NCI-H2227 (cell line): ENCODE data around the gene TNRC6A.
A peak's percentile ranks its signal among the peaks of the same experiment; 100 is the strongest.
"Not testable (repeated sequence)": the region's sequence is repeated elsewhere in the genome, so short reads cannot be mapped to it uniquely, and the experiment has no call there.

Experiments used
- DNase-seq: peaks from one replicate; lab custom pipeline; 2025; ENCODE audit not compliant: unreplicated experiment; lab: John Stamatoyannopoulos, UW

Gene TNRC6A

GRCh38 chr16:24841291-24841690, 111.8 kb downstream of the TNRC6A start:
- no peak for DNase-seq

GRCh38 chr16:24844101-24845030, 114.9 kb downstream of the TNRC6A start:
- DNase-seq = no peak

DNA sequence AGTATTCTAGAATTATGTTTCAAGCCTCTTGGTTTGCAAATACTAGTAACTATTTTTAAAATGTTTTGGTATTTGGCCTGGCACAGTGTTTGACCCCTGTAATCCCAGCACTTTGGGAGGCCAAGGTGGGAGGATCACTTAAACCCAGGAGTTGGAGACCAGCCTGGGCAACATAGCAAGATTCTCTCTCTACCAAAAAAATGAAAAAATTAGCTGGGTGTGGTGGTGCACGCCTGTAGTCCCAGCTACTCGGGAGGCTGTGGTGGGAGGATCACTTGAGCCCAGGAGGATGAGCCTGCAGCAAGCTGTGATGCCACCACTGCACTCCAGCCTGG, 115.5 kb downstream of the TNRC6A start:
- DNase-seq = not testable (repeated sequence)

DNA sequence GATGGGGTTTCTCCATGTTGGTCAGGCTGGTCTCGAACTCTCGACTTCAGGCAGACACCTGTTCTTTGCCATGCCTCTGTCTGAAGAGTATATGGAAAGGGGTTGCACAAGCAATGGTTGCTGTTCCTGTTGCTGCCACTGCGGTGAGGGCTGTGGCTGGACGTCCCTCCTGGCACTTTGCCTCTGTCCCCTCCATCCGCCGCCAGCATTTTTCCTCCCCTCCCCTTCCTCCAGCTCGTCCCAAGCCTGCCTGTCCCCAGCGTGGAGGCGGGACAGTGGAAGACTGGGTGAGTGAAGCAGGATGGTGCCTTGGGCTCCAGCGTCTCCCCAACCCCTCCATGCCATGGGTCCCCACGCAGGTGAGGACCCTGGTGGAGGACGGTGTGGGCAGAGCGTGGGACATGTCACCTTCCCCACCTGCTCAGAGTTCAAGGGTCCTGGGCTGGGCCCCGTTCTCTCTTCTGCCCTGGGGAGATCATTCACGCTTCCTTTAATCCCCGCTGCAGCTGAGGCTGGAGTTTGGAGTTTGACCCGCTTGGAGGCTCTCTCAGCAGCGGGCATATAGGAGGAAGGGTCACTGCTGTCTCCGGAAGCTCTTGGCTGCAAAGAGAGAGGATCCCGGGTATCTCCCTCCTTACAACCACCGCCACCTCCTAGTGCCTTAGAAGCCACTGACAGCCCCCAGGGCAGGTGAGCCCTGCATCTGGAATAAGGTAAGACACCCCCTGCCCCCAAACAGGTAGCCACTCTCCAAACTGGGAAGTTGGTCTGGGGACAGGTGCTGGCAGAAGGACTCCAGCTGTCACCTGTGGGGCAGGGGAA, 116.5 kb downstream of the TNRC6A start, which contains the start of gene SLC5A11:
Gene SLC5A11, plus strand, starts transcription at position 238 of the 822 bp plus-strand sequence. CDS start 12,681 bp downstream, outside the sequence.
- no peak for DNase-seq

DNA sequence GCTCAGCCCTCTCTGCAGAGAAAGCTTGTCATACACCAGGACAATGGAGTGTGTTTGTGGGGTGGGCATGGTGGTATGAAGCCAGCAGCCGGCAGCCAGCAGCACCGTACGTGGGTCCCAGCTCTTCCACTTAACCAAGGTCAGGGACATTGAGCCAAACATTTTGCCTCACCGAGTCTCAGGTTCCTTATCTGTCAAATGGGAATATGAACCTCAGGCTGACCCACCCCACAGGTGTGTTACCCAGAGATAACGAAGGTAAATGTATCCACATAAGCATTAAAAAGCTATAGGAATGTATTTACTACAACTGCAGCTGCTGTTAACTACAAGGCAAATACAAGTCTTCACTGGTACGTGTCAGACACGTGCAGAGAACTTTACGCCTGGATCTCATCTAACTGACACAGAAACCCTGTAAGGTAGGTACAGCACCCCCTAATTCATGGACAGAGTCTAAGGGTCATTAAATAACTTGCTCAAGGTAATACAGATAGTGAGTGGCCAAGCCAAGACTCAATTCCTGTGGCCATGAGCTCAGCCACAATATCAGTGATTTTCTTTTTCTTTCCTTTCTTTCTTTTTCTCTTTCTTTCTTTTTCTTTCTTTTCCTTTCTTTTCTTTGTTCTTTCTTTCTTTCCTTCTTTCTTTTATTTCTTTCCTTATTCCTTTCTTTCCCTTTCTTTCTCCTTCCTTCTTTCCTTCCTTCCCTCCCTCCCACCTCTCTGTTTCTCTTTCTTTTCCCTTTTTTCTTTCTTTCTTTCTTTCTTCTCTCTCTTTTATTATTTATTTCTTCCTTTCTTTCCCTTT, 117.3 kb downstream of the TNRC6A start:
- no peak for DNase-seq

DNA sequence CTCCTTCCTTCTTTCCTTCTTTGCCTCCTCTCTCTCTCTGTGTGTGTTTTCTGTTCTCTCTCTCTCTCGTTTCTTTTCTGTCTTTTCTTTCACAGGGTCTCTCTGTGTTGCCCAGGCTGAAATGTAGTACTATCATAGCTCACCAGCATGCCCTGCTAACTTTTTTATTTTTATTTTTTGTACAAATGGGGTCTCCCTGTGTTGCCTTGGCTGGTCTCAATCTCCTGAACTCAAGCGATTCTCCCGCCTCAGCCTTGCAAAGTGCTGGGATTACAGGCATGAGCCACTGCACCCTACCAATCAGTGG, 117.9 kb downstream of the TNRC6A start:
- no peak for DNase-seq

- DNase-seq = no peak
Measured at GRCh38 chr16:24848065-24848464, 118.6 kb downstream of the TNRC6A start.

DNA sequence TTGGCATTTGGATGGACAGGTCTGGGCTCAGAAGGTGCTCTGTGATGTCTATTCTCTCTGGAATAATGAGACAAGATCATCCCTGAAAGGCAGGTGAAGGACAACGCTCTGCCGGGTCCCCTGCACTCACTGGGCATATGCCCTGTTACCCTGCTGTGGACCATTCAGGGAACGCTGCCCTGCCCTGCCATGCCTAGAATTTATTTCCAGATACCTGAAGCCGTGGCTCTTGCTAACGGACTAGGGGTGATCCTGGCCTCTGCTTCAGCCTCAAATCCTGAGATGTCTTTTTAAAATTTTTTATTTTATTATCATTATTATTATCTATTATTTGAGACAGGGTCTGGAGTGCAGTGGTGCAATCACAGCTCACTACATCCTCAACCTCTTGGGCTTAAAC, 120.2 kb downstream of the TNRC6A start:
- DNase-seq = no peak

GRCh38 chr16:24850289-24850938, 121.0 kb downstream of the TNRC6A start:
- no peak for DNase-seq

DNA sequence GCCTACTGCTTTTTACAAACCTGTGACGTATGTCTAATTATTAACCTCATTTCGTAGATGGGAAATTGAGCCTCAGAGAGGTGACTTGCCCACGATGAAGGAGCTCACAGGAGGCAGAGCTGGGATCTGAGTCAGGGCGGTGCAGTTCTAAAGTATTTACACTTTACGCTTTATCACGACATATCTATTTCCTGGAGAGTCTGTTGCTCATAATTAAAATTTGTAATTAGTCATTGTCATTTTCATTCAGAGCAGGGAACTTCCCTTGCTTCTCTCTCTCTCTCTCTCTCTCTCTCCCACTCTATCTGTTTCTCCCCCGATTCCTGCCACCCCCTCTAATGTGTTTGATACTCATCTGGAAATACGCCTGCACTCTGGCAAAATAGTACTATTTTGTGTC, 122.2 kb downstream of the TNRC6A start:
- DNase-seq = no peak

GRCh38 chr16:24852281-24852721, 122.8 kb downstream of the TNRC6A start:
- DNase-seq = no peak

- DNase-seq = no peak
Measured at GRCh38 chr16:24853169-24853824, 123.8 kb downstream of the TNRC6A start.

GRCh38 chr16:24853830-24854229, 124.4 kb downstream of the TNRC6A start:
- peak; percentile 50 for DNase-seq

DNA sequence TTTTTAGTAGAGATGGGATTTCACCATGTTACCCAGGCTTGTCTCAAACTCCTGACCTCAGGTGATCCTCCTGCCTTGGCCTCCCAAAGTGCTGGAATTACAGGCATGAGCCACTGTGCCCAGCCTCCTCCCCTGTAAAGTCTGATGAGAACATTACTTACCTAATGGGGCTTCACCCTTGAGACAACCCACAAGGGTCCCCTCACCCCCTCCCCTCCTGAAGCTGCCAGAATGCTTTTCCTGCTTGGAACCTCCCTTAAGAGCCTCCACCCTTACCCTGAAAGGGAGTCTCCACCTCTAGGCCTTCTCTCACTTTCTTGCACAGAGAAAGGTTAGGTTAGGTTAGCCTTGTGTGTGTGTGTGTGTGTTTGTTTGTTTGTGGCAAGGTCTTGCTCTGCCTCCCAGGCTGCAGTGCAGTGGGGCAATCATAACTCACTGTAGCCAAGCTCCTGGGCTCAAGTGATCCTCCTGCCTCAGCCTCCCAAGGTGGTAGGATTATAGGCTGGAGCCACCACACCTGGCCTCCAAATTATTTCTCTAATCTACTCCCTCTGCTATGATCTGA, 125.2 kb downstream of the TNRC6A start:
- no peak for DNase-seq

- DNase-seq = no peak
Measured at GRCh38 chr16:24855678-24856077, 126.2 kb downstream of the TNRC6A start.

DNA sequence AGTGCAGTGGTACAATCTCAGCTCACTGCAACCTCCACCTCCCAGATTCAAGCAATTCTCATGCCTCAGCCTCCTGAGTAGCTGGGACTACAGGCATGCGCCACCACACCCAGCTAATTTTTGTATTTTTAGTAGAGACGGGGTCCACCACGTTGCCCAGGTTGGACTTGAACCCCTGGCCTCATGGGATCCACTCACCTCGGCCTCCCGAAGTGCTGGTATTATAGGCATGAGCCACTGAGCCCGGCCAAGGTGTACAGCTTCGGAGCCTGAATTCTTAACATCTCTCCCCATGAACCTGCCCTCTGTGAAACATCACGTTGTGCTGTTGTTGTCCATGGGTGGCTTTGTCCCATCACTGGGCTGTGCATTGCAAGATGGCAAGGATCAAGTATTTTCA, 127.4 kb downstream of the TNRC6A start:
- DNase-seq = not testable (repeated sequence)

- DNase-seq = no peak
Measured at GRCh38 chr16:24858219-24859041, 129.0 kb downstream of the TNRC6A start.

DNA sequence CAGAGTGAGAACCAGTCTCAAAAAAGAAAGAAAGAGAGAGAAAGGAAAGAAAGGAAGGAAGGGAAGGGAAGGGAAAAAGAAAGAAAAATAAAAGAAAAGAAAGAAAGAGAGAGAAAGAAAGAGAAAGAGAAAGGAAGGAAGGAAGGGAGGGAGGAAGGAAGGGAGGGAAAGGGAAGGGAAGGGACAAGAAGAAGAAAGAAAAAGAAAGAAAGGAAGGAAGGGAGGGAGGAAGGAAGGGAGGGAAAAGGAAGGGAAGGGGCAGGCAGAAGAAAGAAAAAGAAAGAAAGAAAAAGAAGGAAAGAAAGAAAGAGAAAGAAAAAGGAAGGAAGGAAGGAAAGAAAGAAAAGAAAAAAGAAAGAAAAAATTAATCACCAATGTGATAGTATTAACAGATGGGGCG, 132.0 kb downstream of the TNRC6A start:
- no peak for DNase-seq
